ENCODE data around the gene KIF5A.
A peak's percentile ranks its signal among the peaks of the same experiment; 100 is the strongest.

The KIF5A gene

GRCh38 chr12:57535764-57536596 is 13.9 kb upstream of the KIF5A start:
- no peak for DNase-seq (ENCODE audit: low spot score)

DNA sequence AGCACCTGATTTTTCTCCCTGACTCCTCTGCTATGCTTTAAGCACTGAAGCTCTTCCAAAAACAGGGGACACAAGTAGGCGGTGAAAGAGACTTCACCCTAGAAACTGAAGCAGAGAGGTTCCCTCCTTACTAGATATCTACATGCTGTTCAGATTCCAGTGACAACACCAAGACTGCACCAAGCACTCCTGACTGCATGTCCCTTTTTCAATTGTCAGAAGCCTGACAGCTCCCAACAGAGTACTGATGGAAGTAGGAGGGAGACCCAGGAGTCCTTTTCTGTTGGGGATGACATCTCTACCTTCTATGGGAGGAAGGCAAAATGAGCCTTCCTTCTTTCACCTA is 13.3 kb upstream of the KIF5A start:
- DNase-seq (ENCODE audit: low spot score): no peak

GRCh38 chr12:57539134-57539768 is 10.6 kb upstream of the KIF5A start:
- no peak for DNase-seq (ENCODE audit: low spot score)

- DNase-seq (ENCODE audit: low spot score): no peak
Observed at GRCh38 chr12:57541001-57541400, 8.8 kb upstream of the KIF5A start.

DNA sequence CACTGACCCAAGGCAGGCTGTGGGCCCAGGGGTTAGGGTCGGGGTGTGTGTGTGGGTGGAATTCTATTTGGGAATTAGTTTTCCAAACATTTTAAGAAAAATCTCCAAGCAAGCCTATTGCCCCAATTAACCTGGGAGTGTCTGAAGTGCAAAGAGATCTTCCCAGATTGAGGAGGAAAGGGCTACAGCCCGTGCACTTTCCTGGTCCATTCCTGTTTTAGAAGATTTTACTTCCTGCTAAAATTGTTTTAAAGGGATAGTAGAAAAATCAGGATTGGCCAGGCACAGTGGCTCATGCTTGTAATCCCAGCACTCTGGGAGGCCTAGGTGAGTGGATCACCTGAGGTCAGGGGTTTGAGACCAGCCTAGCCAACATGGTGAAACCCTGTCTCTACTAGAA is 8.1 kb upstream of the KIF5A start:
- no peak for DNase-seq (ENCODE audit: low spot score)

GRCh38 chr12:57543581-57543980 is 6.3 kb upstream of the KIF5A start:
- DNase-seq (ENCODE audit: low spot score): no peak

DNA sequence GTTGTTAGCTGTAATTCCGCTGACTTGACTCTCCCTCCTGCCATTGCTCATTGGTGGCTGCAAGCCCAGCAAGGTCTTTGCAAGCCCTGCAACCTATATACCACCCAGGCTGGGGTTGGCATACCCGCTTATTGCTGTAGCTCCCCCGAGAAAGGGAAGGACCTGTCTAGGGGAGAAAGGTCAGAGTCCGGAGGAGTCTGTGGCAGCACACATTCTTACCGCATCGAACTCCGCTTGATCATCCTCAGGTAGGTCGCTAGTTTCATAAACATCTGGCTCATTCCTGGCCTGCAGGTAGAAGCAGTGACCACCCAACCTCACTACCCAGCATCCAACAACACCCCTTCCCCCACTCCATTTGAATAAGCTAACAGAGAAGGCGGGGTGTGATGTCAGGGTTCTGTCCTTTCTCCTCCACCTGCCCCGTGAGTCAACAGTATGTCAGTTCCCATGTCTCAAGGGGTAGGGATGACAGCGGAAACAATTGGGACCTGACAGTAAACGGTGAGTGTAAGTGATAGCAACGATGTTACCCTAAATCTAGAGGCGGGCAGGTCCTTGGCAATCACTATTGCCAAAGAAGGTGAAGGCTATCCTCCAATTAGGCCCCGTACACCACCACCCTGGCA is 3.9 kb upstream of the KIF5A start:
- no peak for DNase-seq (ENCODE audit: low spot score)

GRCh38 chr12:57546438-57547287 is 3.2 kb upstream of the KIF5A start, which contains the start of gene DCTN2:
DCTN2 (minus strand) TSS chr12:57547192; CDS start chr12:57547063, 129 bp downstream.
- DNase-seq (ENCODE audit: low spot score): peak; percentile 98

- no peak for DNase-seq (ENCODE audit: low spot score)
Observed at GRCh38 chr12:57547288-57548012, 2.4 kb upstream of the KIF5A start.

DNA sequence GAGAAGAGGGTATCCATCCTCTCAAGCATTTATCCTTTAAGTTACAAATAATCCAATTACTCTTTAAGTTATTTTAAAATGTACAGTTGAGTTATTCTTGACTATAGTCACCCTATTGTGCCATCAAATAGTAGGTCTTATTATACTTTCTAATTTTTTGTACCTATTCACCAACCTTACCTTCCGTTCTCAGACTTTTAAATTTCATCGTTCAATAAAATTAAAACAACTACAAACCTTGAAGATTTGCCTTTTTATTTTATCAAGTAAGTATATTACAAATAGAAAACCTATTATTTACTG is 1.9 kb upstream of the KIF5A start:
- no peak for DNase-seq (ENCODE audit: low spot score)

- no peak for DNase-seq (ENCODE audit: low spot score)
Observed at GRCh38 chr12:57548488-57548887, 1.4 kb upstream of the KIF5A start.

GRCh38 chr12:57549203-57549908 is 488 bp upstream of the KIF5A start:
- DNase-seq (ENCODE audit: low spot score): no peak

GRCh38 chr12:57550641-57551549 is 1.1 kb downstream of the KIF5A start:
- no peak for DNase-seq (ENCODE audit: low spot score)

DNA sequence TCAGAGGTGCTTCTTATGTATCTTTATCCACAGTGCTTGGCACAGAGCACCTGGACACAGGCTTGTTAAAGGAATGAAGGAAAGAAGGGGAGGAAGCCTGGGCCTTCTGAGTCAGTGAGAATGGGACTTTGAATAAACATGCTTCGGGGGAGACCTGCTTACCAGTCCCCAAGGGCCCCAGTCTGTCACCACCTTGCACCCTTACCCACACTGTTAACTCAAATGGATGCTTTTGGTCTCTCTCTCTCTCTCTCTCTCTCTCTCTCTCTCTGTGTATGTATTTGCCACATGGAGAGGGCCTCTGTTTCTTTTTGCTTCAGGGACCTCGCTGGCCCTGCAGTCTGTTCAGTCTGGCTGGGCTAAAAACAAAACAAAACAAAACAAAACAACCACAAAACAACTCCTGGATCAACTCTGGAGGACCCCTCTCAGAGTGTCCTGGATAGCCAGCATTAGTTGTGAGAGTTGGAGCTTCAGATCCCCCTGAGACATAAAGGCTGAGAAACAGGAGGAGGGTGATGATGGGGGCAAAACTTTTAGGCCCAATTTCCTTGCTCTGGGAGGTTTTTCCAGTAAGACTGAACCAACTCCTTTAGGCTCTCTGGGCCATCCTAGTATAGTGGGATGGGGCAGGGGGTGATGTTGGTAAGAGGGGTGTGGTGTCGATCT is 1.9 kb downstream of the KIF5A start:
- DNase-seq (ENCODE audit: low spot score): no peak

- no peak for DNase-seq (ENCODE audit: low spot score)
Observed at GRCh38 chr12:57552306-57552651, 2.4 kb downstream of the KIF5A start.

DNA sequence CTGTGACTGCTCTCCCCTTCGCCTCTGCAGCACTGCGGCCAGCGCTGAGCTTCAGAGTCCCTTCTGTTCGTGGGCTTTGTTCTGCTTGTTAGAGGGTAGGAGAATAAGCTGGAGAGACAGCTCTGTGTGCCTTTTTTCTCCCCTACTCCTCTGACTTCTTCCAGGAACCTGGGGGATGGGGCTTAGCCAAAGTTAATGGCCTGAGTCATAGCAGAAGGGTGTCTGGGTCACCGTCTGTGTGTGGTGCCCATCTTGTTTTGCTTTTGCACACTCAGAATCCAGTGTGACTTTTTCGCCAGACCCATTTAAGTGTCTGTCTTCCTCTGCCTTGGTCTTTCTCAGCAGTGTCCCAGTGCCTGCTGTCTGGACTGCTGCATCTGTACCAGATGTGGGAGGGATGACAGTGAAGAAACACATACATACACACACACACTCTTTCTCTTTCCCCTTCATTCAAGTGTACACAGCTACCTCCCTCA is 3.0 kb downstream of the KIF5A start:
- DNase-seq (ENCODE audit: low spot score): no peak

GRCh38 chr12:57553343-57554202 is 3.7 kb downstream of the KIF5A start:
- DNase-seq (ENCODE audit: low spot score): no peak

DNA sequence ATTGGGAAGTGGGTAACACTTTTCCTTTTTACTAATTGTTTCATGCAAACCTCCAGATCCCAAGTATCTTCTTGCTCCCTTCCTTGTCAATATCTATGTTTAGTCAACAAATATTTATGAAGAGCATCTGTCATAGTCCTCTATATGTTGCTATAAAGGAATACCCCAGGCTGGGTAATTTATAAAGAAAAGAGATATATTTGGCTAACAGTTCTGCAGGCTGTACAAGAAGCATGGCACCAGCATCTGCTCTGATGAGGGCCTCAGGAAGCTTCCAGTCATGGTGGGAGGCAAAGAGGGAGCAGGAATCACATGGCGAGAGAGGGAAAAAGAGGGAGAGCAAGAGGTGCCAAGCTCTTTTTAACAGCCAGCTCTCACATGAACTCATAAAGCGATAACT is 4.6 kb downstream of the KIF5A start:
- DNase-seq (ENCODE audit: low spot score): no peak

- DNase-seq (ENCODE audit: low spot score): no peak
Observed at GRCh38 chr12:57554897-57555296, 5.1 kb downstream of the KIF5A start.
